A549 (cell line): ENCODE results near the gene RNASE8. TPM values are rescaled to one million over a fixed set of nuclear protein-coding genes. Genes with fewer than 3 reads are reported as not detected.
A peak's percentile ranks its signal among the peaks of the same experiment; 100 is the strongest.

Experiments
- ATAC-seq, 2 experiments: fragments of 200-7000 bp in 1 of 2; fragments of >200 bp in 1 of 2; cut with Nextera tagmentation in 1 of 2; cut with Tn5 transposase in 1 of 2; 3 replicates each; pipeline versions ENCODE4 v1.8.0 to v1.9.1; 2018 to 2020; ENCODE audit warnings: mild to moderate bottlenecking in 1 of 2, moderate library complexity in 1 of 2
- CTCF ChIA-PET: fragments of 300-600 bp; sonication (Branson Sonifier 250); formaldehyde crosslinking; extraction: SDS; loops from one replicate; lab custom pipeline; 2021; ENCODE audit warnings: antibody characterized with exemption, inconsistent platforms; lab: Yijun Ruan, JAX
- POLR2A ChIA-PET: fragments of 350-600 bp; formaldehyde crosslinking; extraction: SDS; loops from one replicate; lab custom pipeline; 2021; ENCODE audit warnings: antibody characterized with exemption, inconsistent platforms; lab: Yijun Ruan, JAX
- DNase-seq, 2 experiments: peaks; one replicate each; pipeline versions ENCODE4 v3.0.0 to v3.0.0-alpha.2; 2011 to 2016; ENCODE audit warnings: low read depth in 1 of 2, low spot score in 1 of 2
- FAIRE-seq: peaks from 2 replicates; lab custom pipeline; 2011; peaks lifted over from hg19 to GRCh38; lab: Jason Lieb, UNC
- H3K27ac ChIP-seq, 2 experiments: fragments of >200 bp; sonication (Bioruptor Twin); formaldehyde crosslinking; 3 replicates each; pipeline ENCODE4 v1.5.1; 2016 to 2017
- H3K4me1 ChIP-seq: fragments of >200 bp; sonication (Bioruptor Twin); formaldehyde crosslinking; 3 replicates; pipeline ENCODE4 v1.6.1; 2016
- H3K4me2 ChIP-seq: fragments of >200 bp; sonication (Bioruptor Twin); formaldehyde crosslinking; 3 replicates; pipeline ENCODE4 v1.6.1; 2016
- H3K4me3 ChIP-seq: fragments of >200 bp; sonication (Bioruptor Twin); formaldehyde crosslinking; 3 replicates; pipeline ENCODE4 v1.5.1; 2016
- H3K9me3 ChIP-seq: fragments of >200 bp; sonication (Bioruptor Twin); formaldehyde crosslinking; 3 replicates; pipeline ENCODE4 v1.6.1; 2016
- BCL3 ChIP-seq: fragments of >200 bp; sonication (Bioruptor Twin); formaldehyde crosslinking; IDR thresholded peaks from 3 replicates; pipeline ENCODE4 v1.6.1; 2016
- BHLHE40 ChIP-seq: IDR thresholded peaks from 2 replicates; pipeline ENCODE4 v1.6.1; 2012; ENCODE audit warnings: low read depth, low read length, inconsistent platforms
- CBX2 ChIP-seq: fragments of 200-600 bp; sonication (generic); IDR thresholded peaks from 2 replicates; pipeline ENCODE4 v1.6.1; 2016; ENCODE audit warnings: low read depth, mild to moderate bottlenecking, borderline replicate concordance
- CTCF ChIP-seq: fragments of >200 bp; sonication (Bioruptor Twin); formaldehyde crosslinking; IDR thresholded peaks from 3 replicates; pipeline ENCODE4 v1.5.1; 2016
- EHF ChIP-seq: fragments of 250-450 bp; sonication (Bioruptor Pico); IDR thresholded peaks from 2 replicates; pipeline ENCODE4 v1.5.0; 2020; ENCODE audit warnings: mild to moderate bottlenecking
- EHMT2 ChIP-seq: fragments of 200-600 bp; sonication (generic); IDR thresholded peaks from 2 replicates; pipeline ENCODE4 v1.6.1; 2016; ENCODE audit warnings: antibody characterized with exemption, low read depth, mild to moderate bottlenecking, moderate library complexity
- FOSB ChIP-seq: fragments of 250-450 bp; sonication (Bioruptor Pico); IDR thresholded peaks from 2 replicates; pipeline ENCODE4 v1.5.0; 2020; ENCODE audit warnings: mild to moderate bottlenecking, moderate library complexity
- FOXS1 ChIP-seq: fragments of 250-450 bp; sonication (Bioruptor Pico); IDR thresholded peaks from 2 replicates; pipeline ENCODE4 v1.5.0; 2020; ENCODE audit warnings: mild to moderate bottlenecking, moderate library complexity
- HES2 ChIP-seq: fragments of >200 bp; sonication (Bioruptor Twin); formaldehyde crosslinking; IDR thresholded peaks from 2 replicates; pipeline ENCODE4 v1.6.1; 2016
- HEYL ChIP-seq: fragments of 250-450 bp; sonication (Bioruptor Pico); IDR thresholded peaks from 2 replicates; pipeline ENCODE4 v1.8.0; 2021; ENCODE audit warnings: mild to moderate bottlenecking, moderate library complexity
- KDM1A ChIP-seq: fragments of 200-600 bp; sonication (generic); IDR thresholded peaks from 2 replicates; pipeline ENCODE4 v1.6.1; 2016; ENCODE audit warnings: low read depth, mild to moderate bottlenecking
- KDM5A ChIP-seq: fragments of 200-600 bp; sonication (generic); IDR thresholded peaks from 2 replicates; pipeline ENCODE4 v1.6.1; 2016; ENCODE audit warnings: antibody characterized with exemption, mild to moderate bottlenecking
- MYC ChIP-seq: IDR thresholded peaks from 2 replicates; pipeline ENCODE4 v1.6.1; 2012; ENCODE audit warnings: mild to moderate bottlenecking, inconsistent platforms, low read length, improper control_type of control experiment, borderline replicate concordance
- NFE2L2 ChIP-seq: fragments of 150-350 bp; conservative IDR thresholded peaks from 2 replicates; pipeline ENCODE4 v1.6.1; 2014; ENCODE audit warnings: low read length
- NPAS2 ChIP-seq: fragments of 250-450 bp; sonication (Bioruptor Pico); IDR thresholded peaks from 2 replicates; pipeline ENCODE4 v1.8.0; 2022; ENCODE audit warnings: mild to moderate bottlenecking, moderate library complexity, borderline replicate concordance
- REST ChIP-seq: fragments of 200-600 bp; sonication (generic); IDR thresholded peaks from 2 replicates; pipeline ENCODE4 v1.6.1; 2016; ENCODE audit warnings: antibody characterized with exemption, mild to moderate bottlenecking, moderate library complexity
- ZC3H11A ChIP-seq: fragments of 450-650 bp; IDR thresholded peaks from 2 replicates; pipeline ENCODE4 v1.6.1; 2014; ENCODE audit warnings: antibody characterized with exemption, mild to moderate bottlenecking
- ZSCAN20 ChIP-seq: fragments of 250-450 bp; sonication (Bioruptor Pico); IDR thresholded peaks from 2 replicates; pipeline ENCODE4 v1.8.0; 2022; ENCODE audit warnings: mild to moderate bottlenecking, moderate library complexity
- WGBS: methylation state at CpG from one replicate; pipeline ENCODE4 v1.1.6; 2017; ENCODE audit errors: missing lambda C conversion rate; 5-methylcytosine and 5-hydroxymethylcytosine counted together
- polyA plus RNA-seq, 4 experiments: library from polyadenylated mRNA; depleted of rRNA in 3 of 4; stranded (reverse); fragments of >200 nt; fragmentation: RNase III in 1 of 4; extraction: RNeasy Plus Mini Kit Qiagen cat#74134 plus additional on column Dnase treatment in 1 of 4; gene quantifications; 2 replicates in 3 of 4; 3 replicates in 1 of 4; pipeline ENCODE4 v1.2.3, GENCODE V29; 2011 to 2017

Gene RNASE8
- polyA plus RNA-seq, 2 of the 4 experiments (the other 2 are of a cell fraction) = not detected

GRCh38 chr14:21096438-21096837 is 38.8 kb downstream of the RNASE8 start:
- Histone ChIP-seq H3K27ac (peak overlapping the region; percentile 83 to 99; a peak in 4 of 6 replicates), H3K4me2 (peak overlapping the region; percentile 94), H3K9me3 (no peaks in the 10 kb centered on the region), H3K4me1 (peaks cover 53% of the 10 kb centered on the region), H3K4me3 (no peak overlapping the region)
- CTCF ChIA-PET = interaction anchor here (1.1 to 13.7 kb wide), 8 partner anchors 9 to 125 kb away, joined by 3 to 369 read pairs (median 126); partner anchors contain the start of genes ARHGEF40, RNASE7 and TMEM253
- TF ChIP-seq FOXS1 (CRISPR knock-in tag) = no peak
- no peak for TF ChIP-seq HEYL
- TF ChIP-seq KDM1A = no peak
- no peak for TF ChIP-seq NPAS2 (CRISPR knock-in tag)
- TF ChIP-seq FOSB (CRISPR knock-in tag) = no peak
- no peak for TF ChIP-seq BHLHE40
- TF ChIP-seq CTCF = no peak
- TF ChIP-seq REST = no peak
- no peak for TF ChIP-seq HES2
- no peak for TF ChIP-seq MYC
- TF ChIP-seq BCL3 = no peak
- DNase-seq = no peak
- ATAC-seq = no peak
- POLR2A ChIA-PET = interaction anchor here (2.8 kb wide), 1 partner anchor 25 kb away, joined by 9 read pairs; no protein-coding TSS in a partner anchor
- no peak for FAIRE-seq
- WGBS = 80% methylated on average over 3 of the region's 3 CpGs

- Histone ChIP-seq H3K4me3 (peak overlapping the region; percentile 62), H3K4me1 (peaks cover 60% of the 10 kb centered on the region), H3K27ac (peak overlapping the region; percentile 83 to 99), H3K9me3 (no peaks in the 10 kb centered on the region), H3K4me2 (peak overlapping the region; percentile 94)
- peak in 1 of 2 experiments; percentile 14; a peak in 2 of 6 replicates for ATAC-seq
- no peak for FAIRE-seq
- CTCF ChIA-PET = interaction anchor here (1.5 to 13.7 kb wide), 7 partner anchors 9 to 126 kb away, joined by 7 to 369 read pairs (median 194); partner anchors contain the start of genes ARHGEF40, RNASE7 and TMEM253
- TF ChIP-seq CTCF = no peak
- no peak for TF ChIP-seq NFE2L2
- TF ChIP-seq ZSCAN20 = no peak
- no peak for TF ChIP-seq CBX2
- no peak for TF ChIP-seq KDM5A
- no peak for TF ChIP-seq EHF (CRISPR knock-in tag)
- TF ChIP-seq EHMT2 = no peak
- TF ChIP-seq ZC3H11A = no peak
- TF ChIP-seq HES2 = no peak
- DNase-seq = no peak
- POLR2A ChIA-PET = interaction anchor here (2.8 kb wide), 1 partner anchor 26 kb away, joined by 9 read pairs; no protein-coding TSS in a partner anchor
- 85% methylated on average over 10 of the region's 10 CpGs for WGBS
Observed at GRCh38 chr14:21096978-21097635, 39.5 kb downstream of the RNASE8 start.
